SK-N-MC (cell line): ENCODE measurements around the gene ZBED3.

ENCODE experiments used
- EZH2 ChIP-seq: fragments of 200-600 bp; sonication (generic); IDR thresholded peaks from one replicate; pipeline ENCODE4 v1.6.1; 2017; ENCODE audit warnings: antibody characterized with exemption
- POLR2AphosphoS5 ChIP-seq: IDR thresholded peaks from 2 replicates; pipeline ENCODE4 v1.6.1; 2012; ENCODE audit warnings: mild to moderate bottlenecking, low read depth, low read length, borderline replicate concordance

- TF ChIP-seq POLR2AphosphoS5 (no peak), EZH2 (no peak)
Observed at GRCh38 chr5:77102549-77102948, 15.5 kb upstream of the ZBED3 start.
